Measurements from ENCODE around the gene TNNC2.
"Not testable (repeated sequence)": the region's sequence is repeated elsewhere in the genome, so short reads cannot be mapped to it uniquely, and the experiment has no call there.

Gene TNNC2

GRCh38 chr20:45848969-45849582 is 22.0 kb upstream of the TNNC2 start:
- FAIRE-seq (no peak), DNase-seq (ENCODE audit: insufficient read length, low spot score) (no peak)

- FAIRE-seq (no peak), DNase-seq (ENCODE audit: insufficient read length, low spot score) (no peak)
These were observed 21.3 kb upstream of the TNNC2 start for GRCh38 chr20:45848421-45848820.

- DNase-seq (ENCODE audit: insufficient read length, low spot score), result no peak
- no peak for FAIRE-seq
These were observed 18.3 kb upstream of the TNNC2 start for GRCh38 chr20:45845452-45845851.

GRCh38 chr20:45843506-45843905 is 16.4 kb upstream of the TNNC2 start:
- FAIRE-seq (no peak), DNase-seq (ENCODE audit: insufficient read length, low spot score) (no peak)

- DNase-seq (ENCODE audit: insufficient read length, low spot score) (peak; percentile 48), FAIRE-seq (no peak)
These were observed 15.2 kb upstream of the TNNC2 start for GRCh38 chr20:45842169-45842812.

- no peak for FAIRE-seq
- no peak for DNase-seq (ENCODE audit: insufficient read length, low spot score)
These were observed 14.5 kb upstream of the TNNC2 start for GRCh38 chr20:45841407-45842129.

GRCh38 chr20:45840700-45841198 is 13.6 kb upstream of the TNNC2 start:
- DNase-seq (ENCODE audit: insufficient read length, low spot score) (no peak), FAIRE-seq (no peak)

GRCh38 chr20:45836841-45837240 is 9.7 kb upstream of the TNNC2 start:
- FAIRE-seq, result no peak
- no peak for DNase-seq (ENCODE audit: insufficient read length, low spot score)

- FAIRE-seq (no peak), DNase-seq (ENCODE audit: insufficient read length, low spot score) (no peak)
These were observed 8.7 kb upstream of the TNNC2 start for GRCh38 chr20:45835825-45836224.

GRCh38 chr20:45835329-45835765 is 8.2 kb upstream of the TNNC2 start:
- FAIRE-seq (no peak), DNase-seq (ENCODE audit: insufficient read length, low spot score) (no peak)

- FAIRE-seq (no peak), DNase-seq (ENCODE audit: insufficient read length, low spot score) (no peak)
These were observed 7.7 kb upstream of the TNNC2 start for GRCh38 chr20:45834797-45835161.

GRCh38 chr20:45833883-45834796 is 7.0 kb upstream of the TNNC2 start:
- DNase-seq (ENCODE audit: insufficient read length, low spot score), result peak; percentile 41
- FAIRE-seq, result no peak

GRCh38 chr20:45833030-45833882 is 6.1 kb upstream of the TNNC2 start, which contains the start of gene SNX21:
Gene SNX21 (plus strand): TSS chr20:45833799. CDS start chr20:45833920, 121 bp downstream.
- DNase-seq (ENCODE audit: insufficient read length, low spot score) (peak; percentile 49), FAIRE-seq (no peak)

- DNase-seq (ENCODE audit: insufficient read length, low spot score), result no peak
- no peak for FAIRE-seq
These were observed 5.5 kb upstream of the TNNC2 start for GRCh38 chr20:45832619-45833018.

GRCh38 chr20:45829673-45830106 is 2.6 kb upstream of the TNNC2 start:
- not testable (repeated sequence) for DNase-seq (ENCODE audit: insufficient read length, low spot score); FAIRE-seq

GRCh38 chr20:45828589-45828988 is 1.5 kb upstream of the TNNC2 start:
- no peak for FAIRE-seq

GRCh38 chr20:45827712-45828111 is 600 bp upstream of the TNNC2 start:
- FAIRE-seq, result no peak

More at GRCh38 chr20:45828589-45828988, 1.5 kb upstream of the TNNC2 start:
- DNase-seq (ENCODE audit: insufficient read length, low spot score), result no peak

GRCh38 chr20:45826381-45827019 is 612 bp downstream of the TNNC2 start:
- FAIRE-seq (no peak), DNase-seq (ENCODE audit: insufficient read length, low spot score) (no peak)

More at GRCh38 chr20:45827712-45828111, 600 bp upstream of the TNNC2 start:
- no peak for DNase-seq (ENCODE audit: insufficient read length, low spot score)
